Progenitor cell of endocrine pancreas (in vitro differentiated cells): ENCODE data around the gene FBXL13. TPM values are rescaled to one million over a fixed set of nuclear protein-coding genes. Genes with fewer than 3 reads are reported as not detected.

Source experiments
- DNase-seq: peaks from one replicate; pipeline ENCODE4 v3.0.0; 2021; ENCODE audit warnings: low spot score; ENCODE audit not compliant: unreplicated experiment
- H3K27ac Mint-ChIP-seq: 2 replicates; pipeline ENCODE4 v1.8.0; 2021; ENCODE audit warnings: mild to moderate bottlenecking, moderate library complexity, mixed read lengths
- H3K27me3 Mint-ChIP-seq: 2 replicates; pipeline ENCODE4 v1.8.0; 2021; ENCODE audit warnings: mixed read lengths
- H3K36me3 Mint-ChIP-seq: 2 replicates; pipeline ENCODE4 v1.8.0; 2022; ENCODE audit warnings: mixed read lengths; ENCODE audit not compliant: insufficient read depth
- H3K4me1 Mint-ChIP-seq: 2 replicates; pipeline ENCODE4 v1.8.0; 2021; ENCODE audit warnings: low read depth, mixed read lengths
- H3K4me3 Mint-ChIP-seq: 2 replicates; pipeline ENCODE4 v1.8.0; 2021; ENCODE audit warnings: low read depth, mild to moderate bottlenecking, moderate library complexity, mixed read lengths
- H3K9me3 Mint-ChIP-seq: 2 replicates; pipeline ENCODE4 v1.8.0; 2021; ENCODE audit warnings: low read depth, mixed read lengths
- total RNA-seq: library from RNA; stranded (reverse); gene quantifications from 2 replicates; pipeline ENCODE4 v1.2.1, GENCODE V29; 2021
- TF ChIP-seq, protein P1 (sequence below): fragments of 200-600 bp; sonication (generic); IDR thresholded peaks from one replicate; pipeline ENCODE4 v1.5.0; 2021; ENCODE audit warnings: antibody characterized with exemption, mild to moderate bottlenecking; ENCODE audit not compliant: unreplicated experiment

Gene FBXL13
- total RNA-seq, 1 donor from 2014 or later = 9.1 TPM

GRCh38 chr7:102938679-102939078 lies 135.9 kb downstream of the FBXL13 start:
- Mint-ChIP-seq H3K27me3 (peaks cover 7% of the 10 kb centered on the region), H3K4me1 (peaks cover 10% of the 10 kb centered on the region), H3K27ac (no peak overlapping the region), H3K4me3 (no peak overlapping the region), H3K36me3 (no peaks in the 10 kb centered on the region), H3K9me3 (no peaks in the 10 kb centered on the region)
- TF ChIP-seq, protein P1, sequence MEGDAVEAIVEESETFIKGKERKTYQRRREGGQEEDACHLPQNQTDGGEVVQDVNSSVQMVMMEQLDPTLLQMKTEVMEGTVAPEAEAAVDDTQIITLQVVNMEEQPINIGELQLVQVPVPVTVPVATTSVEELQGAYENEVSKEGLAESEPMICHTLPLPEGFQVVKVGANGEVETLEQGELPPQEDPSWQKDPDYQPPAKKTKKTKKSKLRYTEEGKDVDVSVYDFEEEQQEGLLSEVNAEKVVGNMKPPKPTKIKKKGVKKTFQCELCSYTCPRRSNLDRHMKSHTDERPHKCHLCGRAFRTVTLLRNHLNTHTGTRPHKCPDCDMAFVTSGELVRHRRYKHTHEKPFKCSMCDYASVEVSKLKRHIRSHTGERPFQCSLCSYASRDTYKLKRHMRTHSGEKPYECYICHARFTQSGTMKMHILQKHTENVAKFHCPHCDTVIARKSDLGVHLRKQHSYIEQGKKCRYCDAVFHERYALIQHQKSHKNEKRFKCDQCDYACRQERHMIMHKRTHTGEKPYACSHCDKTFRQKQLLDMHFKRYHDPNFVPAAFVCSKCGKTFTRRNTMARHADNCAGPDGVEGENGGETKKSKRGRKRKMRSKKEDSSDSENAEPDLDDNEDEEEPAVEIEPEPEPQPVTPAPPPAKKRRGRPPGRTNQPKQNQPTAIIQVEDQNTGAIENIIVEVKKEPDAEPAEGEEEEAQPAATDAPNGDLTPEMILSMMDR = no peak
- DNase-seq = no peak

DNA sequence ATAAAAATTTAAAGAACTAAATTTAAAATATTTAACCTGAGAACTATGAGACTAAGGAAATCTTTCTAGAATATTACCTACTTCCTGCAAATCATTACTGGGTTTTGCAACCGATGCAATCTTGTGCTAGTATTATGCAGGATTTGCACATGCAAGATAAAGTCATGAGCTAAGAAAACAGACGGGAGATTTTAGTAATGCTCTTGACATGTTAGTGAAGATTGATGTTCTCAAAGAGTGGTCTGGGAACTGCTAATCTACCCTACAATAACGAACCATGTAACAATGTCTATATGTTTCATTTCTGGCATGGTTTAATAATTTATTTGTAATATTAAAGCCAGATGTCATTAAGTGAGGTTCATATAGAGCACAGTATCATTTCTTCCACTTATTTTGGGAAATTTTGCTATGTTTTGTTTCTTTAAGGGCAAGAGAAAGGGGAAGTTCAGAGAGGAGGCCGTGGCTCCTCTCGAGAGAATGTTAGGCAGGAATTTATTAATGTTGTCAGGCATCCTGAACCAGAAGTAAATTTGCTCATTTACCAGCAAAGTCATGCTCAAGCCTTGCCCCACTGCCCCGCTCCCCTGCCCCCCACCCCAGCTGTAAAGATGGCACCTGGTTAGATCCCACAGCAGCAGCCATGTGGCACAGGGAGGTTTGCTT lies 139.0 kb downstream of the FBXL13 start:
- H3K4me3 Mint-ChIP-seq = no peak overlapping the region
- DNase-seq = no peak
- H3K4me1 Mint-ChIP-seq = peaks cover 15% of the 10 kb centered on the region
- no peaks in the 10 kb centered on the region for H3K9me3 Mint-ChIP-seq
- no peak overlapping the region for H3K27ac Mint-ChIP-seq
- TF ChIP-seq, protein P1 = no peak
- peaks cover 1% of the 10 kb centered on the region for H3K36me3 Mint-ChIP-seq
- H3K27me3 Mint-ChIP-seq = peaks cover 16% of the 10 kb centered on the region

DNA sequence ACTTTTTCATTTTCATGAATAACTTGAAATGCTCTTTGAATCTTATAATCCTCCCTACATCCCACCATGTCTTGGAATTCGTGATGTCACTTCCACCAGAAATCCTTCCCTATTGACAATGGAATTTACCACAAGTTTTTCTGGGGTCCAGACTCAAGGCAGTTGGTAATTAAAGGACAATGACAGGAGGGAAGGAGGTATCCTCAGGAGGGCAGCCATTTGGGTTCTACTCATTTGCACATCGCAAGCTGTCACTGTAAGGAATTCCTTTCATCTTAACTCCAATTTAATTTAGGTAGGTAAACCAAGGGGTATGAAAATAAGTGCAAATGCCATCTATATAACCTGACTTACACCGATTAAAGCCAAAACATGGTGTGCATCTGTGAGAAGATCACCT lies 139.9 kb downstream of the FBXL13 start:
- no peaks in the 10 kb centered on the region for H3K9me3 Mint-ChIP-seq
- peaks cover 16% of the 10 kb centered on the region for H3K27me3 Mint-ChIP-seq
- no peak overlapping the region for H3K4me3 Mint-ChIP-seq
- TF ChIP-seq, protein P1 = no peak
- no peak for DNase-seq
- H3K4me1 Mint-ChIP-seq = peaks cover 15% of the 10 kb centered on the region
- H3K36me3 Mint-ChIP-seq = peaks cover 1% of the 10 kb centered on the region
- H3K27ac Mint-ChIP-seq = no peak overlapping the region

DNA sequence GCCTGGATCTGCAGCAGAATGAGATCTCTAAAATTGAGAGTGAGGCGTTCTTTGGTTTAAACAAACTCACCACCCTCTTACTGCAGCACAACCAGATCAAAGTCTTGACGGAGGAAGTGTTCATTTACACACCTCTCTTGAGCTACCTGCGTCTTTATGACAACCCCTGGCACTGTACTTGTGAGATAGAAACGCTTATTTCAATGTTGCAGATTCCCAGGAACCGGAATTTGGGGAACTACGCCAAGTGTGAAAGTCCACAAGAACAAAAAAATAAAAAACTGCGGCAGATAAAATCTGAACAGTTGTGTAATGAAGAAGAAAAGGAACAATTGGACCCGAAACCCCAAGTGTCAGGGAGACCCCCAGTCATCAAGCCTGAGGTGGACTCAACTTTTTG lies 140.4 kb downstream of the FBXL13 start:
- no peak for DNase-seq
- TF ChIP-seq, protein P1 = no peak
- H3K27me3 Mint-ChIP-seq = peaks cover 16% of the 10 kb centered on the region
- no peaks in the 10 kb centered on the region for H3K9me3 Mint-ChIP-seq
- H3K27ac Mint-ChIP-seq = no peak overlapping the region
- no peak overlapping the region for H3K4me3 Mint-ChIP-seq
- peaks cover 15% of the 10 kb centered on the region for H3K4me1 Mint-ChIP-seq
- peaks cover 1% of the 10 kb centered on the region for H3K36me3 Mint-ChIP-seq

DNA sequence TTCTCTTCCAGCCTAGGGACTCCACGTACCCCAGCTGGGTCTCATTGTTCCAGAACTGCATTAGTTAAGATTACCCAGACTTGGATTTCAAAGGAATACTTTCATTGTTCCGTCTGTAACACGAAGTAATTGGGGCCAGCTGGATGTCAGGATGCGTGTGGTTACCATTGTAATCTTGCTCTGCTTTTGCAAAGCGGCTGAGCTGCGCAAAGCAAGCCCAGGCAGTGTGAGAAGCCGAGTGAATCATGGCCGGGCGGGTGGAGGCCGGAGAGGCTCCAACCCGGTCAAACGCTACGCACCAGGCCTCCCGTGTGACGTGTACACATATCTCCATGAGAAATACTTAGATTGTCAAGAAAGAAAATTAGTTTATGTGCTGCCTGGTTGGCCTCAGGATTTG lies 140.8 kb downstream of the FBXL13 start:
- TF ChIP-seq, protein P1 = no peak

More for the DNA sequence above, 140.8 kb downstream of the FBXL13 start:
- peaks cover 1% of the 10 kb centered on the region for H3K36me3 Mint-ChIP-seq
- H3K9me3 Mint-ChIP-seq = no peaks in the 10 kb centered on the region
- no peak for DNase-seq
- H3K4me1 Mint-ChIP-seq = peaks cover 15% of the 10 kb centered on the region
- H3K27me3 Mint-ChIP-seq = peaks cover 16% of the 10 kb centered on the region
- no peak overlapping the region for H3K27ac Mint-ChIP-seq
- no peak overlapping the region for H3K4me3 Mint-ChIP-seq
